NCI-H2227 (cell line): Measurements from ENCODE around the gene UGT1A8.

Source experiments
- DNase-seq: peaks from one replicate; lab custom pipeline; 2025; ENCODE audit not compliant: unreplicated experiment; lab: John Stamatoyannopoulos, UW

UGT1A8 gene

DNA sequence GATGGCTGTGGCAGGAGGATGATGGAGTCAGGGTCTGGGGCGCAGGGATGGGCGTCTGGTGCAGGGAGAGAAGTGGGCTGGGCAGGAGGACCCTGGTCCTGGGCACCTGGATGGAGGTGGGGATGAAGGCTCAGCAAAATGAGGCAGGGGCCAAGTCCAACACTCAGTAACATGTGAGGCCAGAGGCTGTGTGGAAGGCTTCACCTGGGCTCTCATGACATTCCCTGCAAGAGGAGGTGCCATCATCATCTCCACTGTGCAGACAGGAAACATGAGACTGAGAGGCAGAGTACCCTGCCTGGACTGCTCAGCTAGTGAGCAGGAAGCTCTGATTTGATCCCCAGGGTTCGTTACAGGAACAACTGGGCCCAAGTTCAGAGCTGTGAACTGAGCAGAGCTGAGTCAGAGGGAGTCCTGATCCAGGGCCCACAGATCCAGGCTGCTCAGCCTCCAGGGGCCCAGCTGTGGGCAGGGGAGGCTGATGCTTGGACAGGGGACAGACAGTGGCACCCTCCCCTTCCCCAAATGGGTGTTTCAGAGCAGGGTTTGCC, 200.0 kb downstream of the UGT1A8 start:
- DNase-seq, result no peak

DNA sequence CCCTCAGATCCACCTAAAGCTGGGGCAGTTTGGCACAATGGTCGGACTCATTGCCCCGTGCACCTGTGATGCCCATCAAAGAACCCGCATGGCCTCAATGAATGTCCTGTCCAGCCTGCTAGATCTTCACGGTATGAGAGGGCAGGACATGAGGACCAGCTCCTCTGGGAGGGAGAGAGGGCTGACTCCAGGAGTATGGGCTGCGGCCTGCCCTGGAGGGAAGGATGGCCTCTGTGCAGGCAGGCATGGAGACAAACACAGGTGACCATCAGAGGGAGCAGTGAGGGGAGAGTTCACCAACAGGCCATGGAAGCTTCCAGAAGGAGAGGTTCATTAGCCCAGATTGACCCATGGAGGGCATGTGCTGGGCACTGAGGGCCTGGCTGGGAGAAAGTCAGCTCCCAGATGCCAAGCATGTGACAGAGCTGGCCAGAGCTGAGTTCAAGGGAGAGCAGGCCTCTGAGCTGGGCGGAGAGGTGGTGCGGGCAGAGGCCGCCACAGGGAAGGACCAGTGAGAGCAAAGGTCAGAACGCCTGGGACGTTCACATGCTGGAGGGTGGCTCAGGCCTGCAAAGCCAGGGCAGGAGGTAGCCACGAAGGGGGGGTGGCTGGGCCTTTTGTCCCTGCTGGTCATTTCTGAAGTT, 200.7 kb downstream of the UGT1A8 start:
- no peak for DNase-seq

DNA sequence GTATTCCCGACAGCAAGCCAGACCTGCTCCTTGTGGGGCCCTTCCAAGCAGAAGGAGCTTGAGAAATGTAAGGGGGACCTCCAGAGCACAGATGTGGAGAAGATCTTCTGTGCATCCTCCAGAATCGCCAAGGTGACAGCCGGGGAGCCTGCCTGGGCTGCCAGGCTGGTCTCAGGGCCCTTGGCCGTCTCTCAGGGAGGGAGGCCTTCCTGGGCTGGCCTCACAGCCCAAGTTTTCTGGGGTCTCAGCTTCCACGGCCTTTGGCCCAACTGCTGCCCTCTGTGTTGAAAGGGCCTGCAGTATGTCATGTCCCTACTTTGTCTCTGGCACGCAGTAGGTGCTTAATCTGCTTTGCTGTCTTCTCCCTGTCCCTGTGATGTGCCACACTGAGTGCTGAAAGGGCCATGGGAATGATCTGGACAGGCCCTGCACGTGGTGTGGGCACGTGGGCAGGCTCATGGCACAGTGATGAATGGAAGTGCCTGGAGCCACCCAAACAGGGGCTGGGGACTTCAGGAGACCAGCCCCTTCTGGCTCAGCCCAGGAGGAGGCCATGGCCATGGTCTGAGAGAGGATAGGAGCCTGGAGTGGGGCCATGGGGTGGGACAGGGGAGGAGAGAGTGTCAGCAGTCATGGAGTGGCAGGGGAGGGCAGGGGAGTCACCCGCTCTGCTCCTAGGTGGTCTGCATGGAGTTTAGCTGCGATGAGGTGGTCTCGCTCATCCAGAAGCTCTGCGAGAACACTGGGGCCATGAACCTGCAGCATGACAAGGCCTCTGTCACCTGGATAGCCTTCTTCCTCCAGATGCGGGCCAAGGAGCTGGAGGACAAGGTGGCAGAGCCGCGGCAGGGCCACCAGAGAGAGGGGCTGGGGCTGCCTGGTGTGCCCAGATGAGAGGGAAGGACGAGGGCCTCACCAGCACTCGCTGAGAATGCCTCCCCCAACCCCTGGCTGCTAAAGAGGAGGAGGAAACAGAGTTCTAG, 201.5 kb downstream of the UGT1A8 start:
- DNase-seq, result no peak

DNA sequence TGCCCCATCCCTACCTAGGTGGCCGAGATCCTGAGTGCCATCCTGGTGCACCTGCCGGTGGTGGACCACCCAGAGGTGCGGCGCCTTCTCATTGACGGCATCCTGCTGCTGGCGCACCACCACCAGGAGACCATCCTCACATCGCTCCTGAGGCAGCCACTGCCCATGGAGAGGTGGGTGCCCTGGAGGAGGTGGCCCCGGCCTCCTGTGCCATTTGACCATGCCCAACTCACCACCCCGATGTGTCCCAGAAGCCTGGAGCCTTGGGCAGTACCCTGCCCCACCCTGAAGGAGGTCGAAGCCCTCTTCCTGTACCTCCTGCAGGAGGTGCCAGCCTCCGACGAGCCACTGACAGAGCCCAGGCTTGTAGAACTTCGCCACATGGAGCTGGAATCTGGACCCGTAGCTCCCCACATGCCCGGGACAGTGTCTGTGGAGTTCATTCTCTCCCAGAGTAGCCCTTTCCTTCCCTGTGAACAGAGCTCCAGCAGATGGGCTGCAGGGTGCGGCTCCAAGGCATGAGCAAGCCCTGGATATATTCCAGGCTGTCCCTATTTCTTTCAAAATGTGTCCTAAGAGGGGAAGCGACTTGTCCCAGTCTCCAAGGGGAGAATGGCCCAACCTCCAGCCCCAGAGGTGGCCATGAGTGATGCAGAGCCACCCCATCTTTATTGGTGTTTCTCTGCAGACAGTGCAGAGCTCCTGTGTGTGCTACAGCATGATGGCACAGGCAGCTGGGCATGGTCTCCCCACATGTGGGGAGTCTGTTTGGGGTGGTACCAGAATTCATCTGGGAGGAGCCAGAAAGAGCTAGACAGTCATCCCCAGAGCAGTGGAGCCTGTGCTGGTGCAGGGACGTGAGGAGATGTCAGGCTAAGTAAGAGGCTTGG, 202.7 kb downstream of the UGT1A8 start:
- no peak for DNase-seq

DNA sequence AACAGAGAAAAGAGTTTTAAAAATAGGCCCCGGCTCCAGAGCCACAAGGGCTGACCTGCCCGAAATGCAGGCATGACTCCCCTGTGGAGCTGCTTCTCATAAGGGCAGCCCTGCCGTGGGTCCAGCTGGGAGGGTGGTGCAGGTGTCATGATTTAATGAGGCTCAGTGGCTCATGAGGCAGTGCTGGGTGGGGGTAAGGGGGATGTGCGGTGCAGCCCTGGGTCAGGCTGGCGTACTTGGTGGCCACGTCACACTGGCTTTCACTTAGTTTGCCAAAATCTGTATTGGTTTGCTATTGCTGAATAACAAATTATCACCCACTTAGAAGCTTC, 203.3 kb downstream of the UGT1A8 start:
- DNase-seq, result no peak

DNA sequence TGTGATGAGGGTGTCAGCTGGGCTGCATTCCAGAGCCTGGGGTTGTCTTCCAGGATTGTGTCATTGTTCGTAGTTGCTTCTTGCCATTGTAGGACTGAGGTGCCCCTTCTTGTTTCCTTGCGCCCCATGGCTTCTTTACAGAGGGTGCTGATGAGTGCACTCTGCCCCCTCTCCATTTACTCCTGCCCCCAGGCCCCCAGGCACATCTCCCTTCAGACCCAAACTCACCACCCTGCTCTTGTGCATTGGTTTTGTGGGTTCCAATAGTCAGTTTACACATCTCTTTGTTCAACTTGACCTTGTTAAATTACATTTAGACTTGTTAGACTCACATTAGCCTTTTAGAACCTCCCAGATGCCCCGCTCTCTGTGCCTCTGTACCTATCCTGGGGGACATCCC, 203.8 kb downstream of the UGT1A8 start:
- no peak for DNase-seq

DNA sequence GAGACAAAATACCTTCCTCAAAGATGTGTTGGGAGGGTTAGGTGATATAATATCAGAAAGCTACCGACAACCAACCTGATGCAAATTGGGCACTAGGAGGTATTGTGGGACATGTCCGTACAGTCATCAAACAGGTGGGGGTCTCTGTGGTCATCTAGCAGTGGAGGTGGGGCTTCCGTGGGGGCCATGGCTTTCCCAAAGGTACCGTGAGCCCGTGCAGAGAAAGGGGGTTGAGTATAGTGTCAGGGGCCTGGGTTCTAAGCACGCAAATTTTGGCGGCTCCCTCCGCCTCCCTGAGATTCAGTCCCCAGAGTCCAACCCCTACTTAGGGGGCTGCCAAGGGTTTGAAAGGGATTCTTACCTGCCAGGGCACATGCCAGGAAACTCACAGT, 204.3 kb downstream of the UGT1A8 start:
- DNase-seq, result no peak

DNA sequence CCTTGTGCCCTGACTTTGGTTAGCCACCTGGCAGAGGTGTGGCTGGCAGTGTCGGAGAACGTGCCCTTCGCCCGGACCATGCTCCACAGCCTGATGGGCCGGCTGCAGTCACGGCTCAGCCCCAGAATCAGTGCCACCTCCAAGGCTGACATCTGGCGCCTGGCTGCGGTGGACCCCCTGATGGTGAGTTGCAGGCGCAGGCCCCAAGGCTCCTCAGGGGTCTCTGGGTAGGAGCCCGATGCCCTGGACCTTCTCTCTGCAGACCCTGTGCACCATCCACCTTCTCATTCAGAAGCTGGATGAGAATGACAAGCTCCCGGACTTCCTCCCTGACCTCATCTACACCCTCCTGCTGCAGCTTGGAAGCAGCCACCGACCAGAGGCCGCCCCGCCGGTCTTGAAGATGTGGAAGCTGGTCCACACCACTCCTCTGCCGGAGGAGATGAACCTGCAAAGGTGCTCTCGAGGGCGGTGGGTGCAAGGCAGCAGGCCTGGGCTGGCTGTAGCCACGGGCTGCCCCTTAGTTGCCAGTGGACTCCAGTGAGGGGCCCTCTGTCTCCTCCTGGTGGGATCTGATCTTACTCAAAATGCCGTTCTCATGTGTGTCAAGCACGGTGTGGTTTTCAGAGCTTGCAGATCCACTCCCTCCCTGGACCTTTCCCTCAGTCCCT, 204.8 kb downstream of the UGT1A8 start:
- DNase-seq, result no peak
